GM12878 (cell line): ENCODE data around the gene OR4C16. TPM values are rescaled to one million over a fixed set of nuclear protein-coding genes. Genes with fewer than 3 reads are reported as not detected.

ENCODE experiments used
- ATAC-seq: fragments of 200-7000 bp; cut with Tn5 transposase; 3 replicates; pipeline ENCODE4 v1.9.1; 2020; ENCODE audit warnings: mild to moderate bottlenecking, moderate library complexity
- BruUV-seq: library from RNA; stranded (reverse); fragments of 400-500 nt; replicated peaks from 2 replicates; lab custom pipeline; 2021; lab: Mats Ljungman, UMichigan
- CTCF ChIA-PET: fragments of 300-600 bp; sonication (Branson Sonifier 250); formaldehyde crosslinking; extraction: SDS; loops from one replicate; lab custom pipeline; 2021; ENCODE audit warnings: inconsistent platforms; lab: Yijun Ruan, JAX
- POLR2A ChIA-PET: fragments of 350-600 bp; formaldehyde crosslinking; extraction: SDS; loops from one replicate; lab custom pipeline; 2021; ENCODE audit warnings: inconsistent platforms; lab: Charles Lee
- RAD21 ChIA-PET: fragments of 300-600 bp; sonication (Branson Sonifier 250); formaldehyde crosslinking; loops from one replicate; lab custom pipeline; 2023; ENCODE audit warnings: antibody characterized with exemption; ENCODE audit not compliant: unreplicated experiment; lab: Charles Lee
- SMC1A ChIA-PET: fragments of 300-600 bp; sonication (Branson Sonifier 250); formaldehyde crosslinking; loops from one replicate; lab custom pipeline; 2023; ENCODE audit not compliant: unreplicated experiment, uncharacterized antibody; lab: Charles Lee
- DNase-seq: peaks from one replicate; pipeline ENCODE4 v3.0.0-alpha.2; 2011; ENCODE audit warnings: low read depth, low spot score
- FAIRE-seq: peaks from 3 replicates; lab custom pipeline; 2011; peaks lifted over from hg19 to GRCh38; lab: Jason Lieb, UNC
- H2AFZ ChIP-seq: 2 replicates; pipeline ENCODE4 v1.6.0; 2011; ENCODE audit warnings: low read depth, low read length, control low read depth; ENCODE audit not compliant: control insufficient read depth
- H3K27ac ChIP-seq: 2 replicates; pipeline ENCODE4 v1.5.1; 2011; ENCODE audit warnings: control low read depth; ENCODE audit not compliant: control insufficient read depth, insufficient read depth
- H3K27me3 ChIP-seq, 2 experiments: replicated peaks in 1 of 2; 2 replicates each; pipeline versions ENCODE4 v1.6.0 to v1.6.1; 2011; ENCODE audit warnings: low read length in 1 of 2; ENCODE audit not compliant: control insufficient read depth in 2 of 2, insufficient read depth in 2 of 2
- H3K36me3 ChIP-seq, 2 experiments: 2 replicates each; pipeline ENCODE4 v1.5.1; 2011; ENCODE audit warnings: low read length in 1 of 2; ENCODE audit not compliant: control insufficient read depth in 2 of 2, insufficient read depth in 2 of 2
- H3K4me1 ChIP-seq: 2 replicates; pipeline ENCODE4 v1.6.1; 2011; ENCODE audit warnings: mild to moderate bottlenecking, low read length, moderate library complexity, mixed read lengths; ENCODE audit not compliant: control insufficient read depth, insufficient read depth
- H3K4me2 ChIP-seq: 2 replicates; pipeline ENCODE4 v1.6.0; 2011; ENCODE audit warnings: control low read depth; ENCODE audit not compliant: control insufficient read depth, insufficient read depth
- H3K4me3 ChIP-seq: fragments of 200-600 bp; sonication (generic); 2 replicates; pipeline ENCODE4 v1.5.1; 2016
- H3K79me2 ChIP-seq: 2 replicates; pipeline ENCODE4 v1.6.0; 2011; ENCODE audit warnings: low read length; ENCODE audit not compliant: control insufficient read depth, insufficient read depth
- H3K9ac ChIP-seq: 2 replicates; pipeline ENCODE4 v1.8.0; 2011; ENCODE audit warnings: low read length, control low read depth, mixed read lengths; ENCODE audit not compliant: control insufficient read depth, insufficient read depth
- H3K9me3 ChIP-seq: replicated peaks from 3 replicates; pipeline ENCODE4 v1.5.1; 2011; ENCODE audit warnings: mild to moderate bottlenecking, low read length; ENCODE audit not compliant: control insufficient read depth, insufficient read depth
- H4K20me1 ChIP-seq: 2 replicates; pipeline ENCODE4 v1.6.0; 2011; ENCODE audit not compliant: control insufficient read depth, insufficient read depth
- FOXM1 ChIP-seq: IDR thresholded peaks from 2 replicates; pipeline ENCODE4 v1.6.1; 2012; ENCODE audit warnings: low read depth, mild to moderate bottlenecking, inconsistent platforms, low read length, moderate library complexity
- HCFC1 ChIP-seq: fragments of 150-350 bp; IDR thresholded peaks from 2 replicates; pipeline ENCODE4 v1.6.1; 2014; ENCODE audit warnings: low read length
- IRF3 ChIP-seq: fragments of 450-650 bp; IDR thresholded peaks from 2 replicates; pipeline ENCODE4 v1.6.1; 2014; ENCODE audit warnings: mild to moderate bottlenecking
- PRDM15 ChIP-seq: fragments of 450-650 bp; formaldehyde crosslinking; IDR thresholded peaks from 2 replicates; pipeline ENCODE4 v1.4.0; 2020; ENCODE audit warnings: mild to moderate bottlenecking, moderate library complexity
- SMAD5 ChIP-seq: IDR thresholded peaks from 2 replicates; pipeline ENCODE4 v1.6.1; 2016; ENCODE audit warnings: antibody characterized with exemption, low read depth
- SPI1 ChIP-seq: IDR thresholded peaks from 2 replicates; pipeline ENCODE4 v1.6.1; 2011; ENCODE audit warnings: low read depth, mild to moderate bottlenecking, low read length, moderate library complexity, borderline replicate concordance; ENCODE audit not compliant: insufficient read depth
- TCF7 ChIP-seq: IDR thresholded peaks from 2 replicates; pipeline ENCODE4 v1.6.1; 2014; ENCODE audit warnings: antibody characterized with exemption, borderline replicate concordance
- ZBTB33 ChIP-seq: fragments of 450-650 bp; IDR thresholded peaks from 2 replicates; pipeline ENCODE4 v1.6.1; 2017; ENCODE audit warnings: mild to moderate bottlenecking
- ZZZ3 ChIP-seq: IDR thresholded peaks from 2 replicates; pipeline ENCODE4 v1.6.1; 2011; ENCODE audit warnings: low read depth; ENCODE audit not compliant: control insufficient read depth, insufficient read length
- in situ Hi-C: fragments of 300-500 bp; cut with MboI; formaldehyde crosslinking; loops from 9 replicates; pipeline ENCODE4 v1.14.3; 2018; ENCODE audit warnings: mixed read lengths
- intact Hi-C: fragments of 100-400 bp; cut with micrococcal nuclease; formaldehyde crosslinking; loops from one replicate; pipeline ENCODE4 v1.14.2; 2022; ENCODE audit not compliant: unreplicated experiment
- polyA plus RNA-seq, 11 experiments: library from polyadenylated mRNA; depleted of rRNA in 4 of 11; unstranded in 6 of 11; stranded (reverse) in 5 of 11; fragments of >200 nt; fragmentation: Nextera tagmentation in 4 of 11; fragmentation: Illumina TruSeq in 1 of 11; extraction: Ambion mirVana in 4 of 11; extraction: Trizol in 1 of 11; gene quantifications; 1 replicate in 1 of 11; 2 replicates in 10 of 11; pipeline versions ENCODE4 v1.2.1 to v1.2.3, GENCODE V29; 2011 to 2016; ENCODE audit warnings: inconsistent platforms in 2 of 11, missing spikeins in 2 of 11, low read depth in 1 of 11
- total RNA-seq, 4 experiments: library from RNA; depleted of rRNA in 3 of 4; stranded (reverse); fragments of >200 nt in 3 of 4; fragmentation: Illumina TruSeq in 1 of 4; extraction: Trizol in 1 of 4; gene quantifications; 2 replicates each; pipeline versions ENCODE4 v1.2.1 to v1.2.3, GENCODE V29; 2013 to 2021

Gene OR4C16
- total and polyA plus RNA-seq, 10 of the 15 experiments (the other 5 are each of a cell fraction or from before 2014, with no cell fraction given) = not detected

GRCh38 chr11:55554169-55554568 is 17.8 kb upstream of the OR4C16 start, which contains the start of gene OR4C15:
Gene OR4C15 (plus strand): TSS chr11:55554469. CDS start chr11:55554469, 0 bp downstream.
- H3K9ac ChIP-seq = no peak within 1 kb of the TSS
- no peak for DNase-seq
- no peaks in the 10 kb centered on the region for H3K27me3 ChIP-seq
- ChIA-PET POLR2A (no interaction called here), SMC1A (no interaction called here), CTCF (no interaction called here), RAD21 (no interaction called here)
- ATAC-seq = no peak
- no peak within 1 kb of the TSS for H2AFZ ChIP-seq
- no peaks in the 10 kb centered on the region for H3K36me3 ChIP-seq
- in situ Hi-C loops = no loop called here
- BruUV-seq = no TSS peak
- no peak within 1 kb of the TSS for H3K4me2 ChIP-seq
- intact Hi-C loops = loop anchor here (10.0 kb wide), 1 partner anchor 151 kb away; no protein-coding TSS in a partner anchor
- no peaks in the 10 kb centered on the region for H4K20me1 ChIP-seq
- H3K27ac ChIP-seq = no peak within 1 kb of the TSS
- no peak for TF ChIP-seq ZBTB33
- no peak for TF ChIP-seq SMAD5
- no peak for TF ChIP-seq TCF7
- TF ChIP-seq ZZZ3 = no peak
- no peak for TF ChIP-seq IRF3
- TF ChIP-seq FOXM1 = no peak
- no peak for TF ChIP-seq HCFC1
- TF ChIP-seq PRDM15 = no peak
- TF ChIP-seq SPI1 = no peak
- no peaks in the 10 kb centered on the region for H3K4me1 ChIP-seq
- no peaks in the 10 kb centered on the region for H3K9me3 ChIP-seq
- H3K79me2 ChIP-seq = no peaks in the 10 kb centered on the region
- H3K4me3 ChIP-seq = no peak within 1 kb of the TSS
- no peak for FAIRE-seq
